Measurements from ENCODE around the gene APOL5. TPM values are rescaled to one million over a fixed set of nuclear protein-coding genes. Genes with fewer than 3 reads are reported as not detected.

APOL5 gene
- total and polyA plus RNA-seq, 12 donors = 0.06 TPM; not detected in 11

GRCh38 chr22:35740616-35741015, 22.9 kb downstream of the APOL5 start:
- ATAC-seq (no peak), DNase-seq (no peak)
- intact Hi-C loops (cut with DNase I) = loop anchor here in 4 of 10 donors (5.0 to 10.0 kb wide), 5 partner anchors 94 to 384 kb away; no protein-coding TSS in a partner anchor
- no peak for TF ChIP-seq CTCF (IDR thresholded peaks at IDR 0.05)
- Histone ChIP-seq H3K36me3 (peaks cover 0 to 64% (median 5%) of the 10 kb centered on the region in 9 donors), H3K9me3 (no peaks in the 10 kb centered on the region), H3K4me1 (peaks cover 0 to 61% (median 31%) of the 10 kb centered on the region in 9 donors), H3K27ac (no peak overlapping the region), H3K27me3 (no peaks in the 10 kb centered on the region), H3K4me3 (no peak overlapping the region)
- WGBS, 2 donors = 78 to 91% methylated on average over 1 of the region's 1 CpG

GRCh38 chr22:35742342-35743100, 24.8 kb downstream of the APOL5 start:
- ATAC-seq (peak; percentile 34 to 86 (median 72)), DNase-seq (peak in 1 of 2 donors; percentile 23)
- peaks cover 0 to 78% (median 14%) of the 10 kb centered on the region in 9 donors for H3K36me3 ChIP-seq
- H3K27me3 ChIP-seq = no peaks in the 10 kb centered on the region
- peak overlapping the region; percentile 10 to 72 (median 52) for H3K27ac ChIP-seq
- H3K4me1 ChIP-seq = peaks cover 0 to 80% (median 48%) of the 10 kb centered on the region in 9 donors
- WGBS, 2 donors = 60 to 61% methylated on average over 9 of the region's 9 CpGs
- H3K4me3 ChIP-seq = no peak overlapping the region
- TF ChIP-seq CTCF (IDR thresholded peaks at IDR 0.05) = no peak
- intact Hi-C loops (cut with DNase I) = loop anchor here in 4 of 10 donors (5.0 to 10.0 kb wide), 5 partner anchors 92 to 382 kb away; no protein-coding TSS in a partner anchor
- no peaks in the 10 kb centered on the region for H3K9me3 ChIP-seq

- Histone ChIP-seq H3K27me3 (no peaks in the 10 kb centered on the region), H3K27ac (peak overlapping the region in 8 of 10 donors; percentile 40 to 72 (median 54)), H3K4me1 (peaks cover 0 to 85% (median 52%) of the 10 kb centered on the region in 9 donors), H3K9me3 (no peaks in the 10 kb centered on the region), H3K36me3 (peaks cover 0 to 71% (median 14%) of the 10 kb centered on the region in 9 donors), H3K4me3 (no peak overlapping the region)
- 65 to 68% methylated on average over 6 of the region's 6 CpGs for WGBS, 2 donors
- ATAC-seq = no peak
- TF ChIP-seq CTCF (IDR thresholded peaks at IDR 0.05) = no peak
- intact Hi-C loops (cut with DNase I) = loop anchor here in 4 of 10 donors (5.0 to 10.0 kb wide), 5 partner anchors 91 to 381 kb away; no protein-coding TSS in a partner anchor
- DNase-seq = no peak
Measured at GRCh38 chr22:35743326-35743860, 25.7 kb downstream of the APOL5 start.

GRCh38 chr22:35746248-35746647, 28.6 kb downstream of the APOL5 start:
- no peaks in the 10 kb centered on the region for H3K27me3 ChIP-seq
- WGBS, 2 donors = 78 to 87% methylated on average over 9 of the region's 9 CpGs
- H3K4me3 ChIP-seq = no peak overlapping the region
- peak overlapping the region in 1 of 10 donors; percentile 49 for H3K27ac ChIP-seq
- peaks cover 0 to 81% (median 54%) of the 10 kb centered on the region in 9 donors for H3K4me1 ChIP-seq
- intact Hi-C loops (cut with DNase I) = loop anchor here in 8 of 10 donors (5.0 to 10.0 kb wide), 8 partner anchors 89 to 379 kb away; no protein-coding TSS in a partner anchor
- ATAC-seq (peak in 2 of 8 donors; percentile 21 to 63), DNase-seq (peak in 1 of 2 donors; percentile 48)
- no peaks in the 10 kb centered on the region for H3K9me3 ChIP-seq
- H3K36me3 ChIP-seq = peaks cover 0 to 72% (median 14%) of the 10 kb centered on the region in 9 donors
- no peak for TF ChIP-seq CTCF (IDR thresholded peaks at IDR 0.05)

All from heart right ventricle (tissue), 16 donors.